Measurements from ENCODE around the gene GMPPB.
A peak's percentile ranks its signal among the peaks of the same experiment; 100 is the strongest.

Gene GMPPB

DNA sequence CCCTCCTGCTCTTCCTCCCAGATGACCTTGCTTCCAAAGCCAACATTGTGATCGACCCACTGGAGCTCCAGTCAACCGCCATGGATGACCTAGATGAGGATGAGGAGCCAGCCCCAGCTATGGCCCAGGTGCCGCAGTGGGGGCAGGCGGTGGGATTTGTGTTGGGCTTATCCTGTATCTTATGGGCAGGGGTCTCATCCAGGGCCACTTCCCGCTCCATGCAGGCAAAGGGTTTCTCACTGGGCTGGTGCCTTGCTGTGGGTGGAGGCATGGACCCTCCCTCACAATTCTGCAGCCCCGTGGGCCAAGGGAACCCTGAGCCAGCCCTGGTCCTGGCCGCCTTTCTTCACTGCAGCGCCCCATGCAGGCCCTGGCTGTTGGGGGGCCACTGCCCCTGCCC lies 19.1 kb downstream of the GMPPB start:
- no peak overlapping the region for H3K4me3 ChIP-seq (replicated peaks; ENCODE audit: insufficient read depth, low read length)
- TF ChIP-seq POLR2AphosphoS5 (IDR thresholded peaks at IDR 0.05; ENCODE audit: low read depth) (no peak), SPI1 (IDR thresholded peaks at IDR 0.05; ENCODE audit: borderline replicate concordance, low read depth) (no peak), GABPA (IDR thresholded peaks at IDR 0.05; ENCODE audit: low read depth) (no peak)
- TF ChIP-seq, protein P1, sequence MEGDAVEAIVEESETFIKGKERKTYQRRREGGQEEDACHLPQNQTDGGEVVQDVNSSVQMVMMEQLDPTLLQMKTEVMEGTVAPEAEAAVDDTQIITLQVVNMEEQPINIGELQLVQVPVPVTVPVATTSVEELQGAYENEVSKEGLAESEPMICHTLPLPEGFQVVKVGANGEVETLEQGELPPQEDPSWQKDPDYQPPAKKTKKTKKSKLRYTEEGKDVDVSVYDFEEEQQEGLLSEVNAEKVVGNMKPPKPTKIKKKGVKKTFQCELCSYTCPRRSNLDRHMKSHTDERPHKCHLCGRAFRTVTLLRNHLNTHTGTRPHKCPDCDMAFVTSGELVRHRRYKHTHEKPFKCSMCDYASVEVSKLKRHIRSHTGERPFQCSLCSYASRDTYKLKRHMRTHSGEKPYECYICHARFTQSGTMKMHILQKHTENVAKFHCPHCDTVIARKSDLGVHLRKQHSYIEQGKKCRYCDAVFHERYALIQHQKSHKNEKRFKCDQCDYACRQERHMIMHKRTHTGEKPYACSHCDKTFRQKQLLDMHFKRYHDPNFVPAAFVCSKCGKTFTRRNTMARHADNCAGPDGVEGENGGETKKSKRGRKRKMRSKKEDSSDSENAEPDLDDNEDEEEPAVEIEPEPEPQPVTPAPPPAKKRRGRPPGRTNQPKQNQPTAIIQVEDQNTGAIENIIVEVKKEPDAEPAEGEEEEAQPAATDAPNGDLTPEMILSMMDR (IDR thresholded peaks at IDR 0.05; ENCODE audit: insufficient read depth, low read length) = no peak
- TF ChIP-seq, protein P2, sequence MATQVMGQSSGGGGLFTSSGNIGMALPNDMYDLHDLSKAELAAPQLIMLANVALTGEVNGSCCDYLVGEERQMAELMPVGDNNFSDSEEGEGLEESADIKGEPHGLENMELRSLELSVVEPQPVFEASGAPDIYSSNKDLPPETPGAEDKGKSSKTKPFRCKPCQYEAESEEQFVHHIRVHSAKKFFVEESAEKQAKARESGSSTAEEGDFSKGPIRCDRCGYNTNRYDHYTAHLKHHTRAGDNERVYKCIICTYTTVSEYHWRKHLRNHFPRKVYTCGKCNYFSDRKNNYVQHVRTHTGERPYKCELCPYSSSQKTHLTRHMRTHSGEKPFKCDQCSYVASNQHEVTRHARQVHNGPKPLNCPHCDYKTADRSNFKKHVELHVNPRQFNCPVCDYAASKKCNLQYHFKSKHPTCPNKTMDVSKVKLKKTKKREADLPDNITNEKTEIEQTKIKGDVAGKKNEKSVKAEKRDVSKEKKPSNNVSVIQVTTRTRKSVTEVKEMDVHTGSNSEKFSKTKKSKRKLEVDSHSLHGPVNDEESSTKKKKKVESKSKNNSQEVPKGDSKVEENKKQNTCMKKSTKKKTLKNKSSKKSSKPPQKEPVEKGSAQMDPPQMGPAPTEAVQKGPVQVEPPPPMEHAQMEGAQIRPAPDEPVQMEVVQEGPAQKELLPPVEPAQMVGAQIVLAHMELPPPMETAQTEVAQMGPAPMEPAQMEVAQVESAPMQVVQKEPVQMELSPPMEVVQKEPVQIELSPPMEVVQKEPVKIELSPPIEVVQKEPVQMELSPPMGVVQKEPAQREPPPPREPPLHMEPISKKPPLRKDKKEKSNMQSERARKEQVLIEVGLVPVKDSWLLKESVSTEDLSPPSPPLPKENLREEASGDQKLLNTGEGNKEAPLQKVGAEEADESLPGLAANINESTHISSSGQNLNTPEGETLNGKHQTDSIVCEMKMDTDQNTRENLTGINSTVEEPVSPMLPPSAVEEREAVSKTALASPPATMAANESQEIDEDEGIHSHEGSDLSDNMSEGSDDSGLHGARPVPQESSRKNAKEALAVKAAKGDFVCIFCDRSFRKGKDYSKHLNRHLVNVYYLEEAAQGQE (IDR thresholded peaks at IDR 0.05; ENCODE audit: insufficient replicate concordance, low read depth) = no peak
- DNase-seq (ENCODE audit: low read depth in 1 of 2, low spot score in 1 of 2) = no peak
- no peak overlapping the region for H3K27ac ChIP-seq (replicated peaks)
- no peaks in the 10 kb centered on the region for H3K27me3 ChIP-seq (ENCODE audit: insufficient read depth, poor library complexity, severe bottlenecking)

DNA sequence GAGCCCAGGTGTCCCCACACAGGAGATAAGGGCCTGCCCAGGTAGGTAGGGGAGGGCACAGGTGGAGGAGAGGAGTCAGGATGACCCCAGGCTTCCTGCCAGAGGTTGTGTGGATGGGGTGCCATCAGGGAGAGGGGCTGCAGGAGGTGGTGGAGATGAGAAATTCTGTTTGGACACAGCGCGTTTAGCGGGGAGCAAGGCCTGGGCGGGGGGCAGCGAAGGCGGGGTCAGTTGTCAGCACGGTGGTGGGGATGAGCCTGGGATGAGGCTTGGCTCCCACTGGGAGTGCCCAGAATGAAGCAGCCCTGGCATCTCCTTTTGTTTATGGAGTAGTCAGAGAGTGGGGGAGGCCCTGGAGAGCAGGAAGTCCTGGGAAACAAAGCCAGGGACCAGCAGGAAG lies 19.8 kb downstream of the GMPPB start:
- H3K27ac ChIP-seq (replicated peaks) = no peak overlapping the region
- TF ChIP-seq GABPA (IDR thresholded peaks at IDR 0.05; ENCODE audit: low read depth) (no peak), SPI1 (IDR thresholded peaks at IDR 0.05; ENCODE audit: borderline replicate concordance, low read depth) (no peak), POLR2AphosphoS5 (IDR thresholded peaks at IDR 0.05; ENCODE audit: low read depth) (no peak)
- TF ChIP-seq, protein P2 (IDR thresholded peaks at IDR 0.05; ENCODE audit: insufficient replicate concordance, low read depth) = no peak
- TF ChIP-seq, protein P1 (IDR thresholded peaks at IDR 0.05; ENCODE audit: insufficient read depth, low read length) = no peak

DNA sequence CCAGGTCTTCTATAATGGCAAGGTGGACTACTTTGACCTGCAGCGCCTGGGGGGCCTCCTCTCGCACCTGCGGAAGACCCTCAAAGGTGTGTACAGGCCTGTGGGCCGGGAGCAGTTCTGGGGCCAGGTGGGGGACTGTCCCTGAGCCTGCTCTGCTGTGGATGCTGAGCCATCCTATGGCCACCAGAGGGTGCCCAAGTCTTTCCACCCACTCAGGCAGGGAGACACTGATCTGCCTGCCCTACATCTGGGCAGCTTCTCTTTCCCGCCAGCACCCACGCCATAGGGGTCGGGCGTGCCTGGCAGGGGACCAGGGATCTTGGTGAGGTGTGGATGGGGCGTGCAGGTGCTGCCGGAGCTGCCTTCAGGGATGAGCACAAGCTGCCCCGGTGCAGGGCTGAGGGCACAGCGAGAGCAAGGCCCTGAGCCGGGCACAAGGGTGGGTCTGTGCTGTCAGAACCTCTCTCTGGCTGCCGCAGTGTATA lies 20.3 kb downstream of the GMPPB start:
- no peak overlapping the region for H3K4me3 ChIP-seq (replicated peaks; ENCODE audit: insufficient read depth, low read length)
- peak in 1 of 2 experiments; percentile 67 for DNase-seq (ENCODE audit: low read depth in 1 of 2, low spot score in 1 of 2)
- no peak overlapping the region for H3K27ac ChIP-seq (replicated peaks)
- TF ChIP-seq, protein P1 (IDR thresholded peaks at IDR 0.05; ENCODE audit: insufficient read depth, low read length) = peak; percentile 94
- TF ChIP-seq SPI1 (IDR thresholded peaks at IDR 0.05; ENCODE audit: borderline replicate concordance, low read depth) = no peak
- no peaks in the 10 kb centered on the region for H3K27me3 ChIP-seq (ENCODE audit: insufficient read depth, poor library complexity, severe bottlenecking)

More for the DNA sequence above, 19.8 kb downstream of the GMPPB start:
- H3K4me3 ChIP-seq (replicated peaks; ENCODE audit: insufficient read depth, low read length) = no peak overlapping the region
- no peaks in the 10 kb centered on the region for H3K27me3 ChIP-seq (ENCODE audit: insufficient read depth, poor library complexity, severe bottlenecking)
- DNase-seq (ENCODE audit: low read depth in 1 of 2, low spot score in 1 of 2) = no peak

DNA sequence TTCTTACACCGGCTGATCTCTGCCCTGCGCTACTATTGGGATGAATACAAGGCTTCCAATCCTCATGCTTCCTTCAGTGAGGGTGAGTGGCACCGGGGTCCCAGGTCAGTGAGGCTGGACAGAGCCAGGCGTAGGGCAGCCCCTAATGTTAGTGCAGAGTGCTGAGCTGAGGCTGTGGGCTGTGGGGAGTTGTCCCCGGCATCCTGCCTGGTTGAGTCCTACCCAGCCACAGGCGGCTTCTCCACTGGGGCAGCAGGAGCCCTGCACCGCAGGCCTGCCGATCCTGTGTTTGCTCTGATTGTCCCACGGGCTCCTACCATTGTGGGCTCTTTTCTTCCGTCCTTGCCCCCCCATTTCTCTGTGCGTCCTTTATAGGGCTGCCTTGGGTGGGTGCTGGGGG lies 21.1 kb downstream of the GMPPB start:
- Histone ChIP-seq H3K4me3 (replicated peaks; ENCODE audit: insufficient read depth, low read length) (no peak overlapping the region), H3K27ac (replicated peaks) (no peak overlapping the region), H3K27me3 (ENCODE audit: insufficient read depth, poor library complexity, severe bottlenecking) (no peaks in the 10 kb centered on the region)
- TF ChIP-seq POLR2AphosphoS5 (IDR thresholded peaks at IDR 0.05; ENCODE audit: low read depth) = no peak
- TF ChIP-seq, protein P1 (IDR thresholded peaks at IDR 0.05; ENCODE audit: insufficient read depth, low read length) = no peak
- TF ChIP-seq SPI1 (IDR thresholded peaks at IDR 0.05; ENCODE audit: borderline replicate concordance, low read depth) = no peak
- TF ChIP-seq GABPA (IDR thresholded peaks at IDR 0.05; ENCODE audit: low read depth) = no peak
- TF ChIP-seq, protein P2 (IDR thresholded peaks at IDR 0.05; ENCODE audit: insufficient replicate concordance, low read depth) = no peak
- DNase-seq (ENCODE audit: low read depth in 1 of 2, low spot score in 1 of 2) = no peak
